GM12891 (cell line): ENCODE results near the gene SPATA7.

Source experiments
- POLR2A ChIP-seq: IDR thresholded peaks from 2 replicates; pipeline ENCODE4 v1.6.1; 2011; ENCODE audit warnings: low read depth, low read length, control low read depth
- TAF1 ChIP-seq: IDR thresholded peaks from 2 replicates; pipeline ENCODE4 v1.6.1; 2011; ENCODE audit warnings: low read depth, low read length, control low read depth

DNA sequence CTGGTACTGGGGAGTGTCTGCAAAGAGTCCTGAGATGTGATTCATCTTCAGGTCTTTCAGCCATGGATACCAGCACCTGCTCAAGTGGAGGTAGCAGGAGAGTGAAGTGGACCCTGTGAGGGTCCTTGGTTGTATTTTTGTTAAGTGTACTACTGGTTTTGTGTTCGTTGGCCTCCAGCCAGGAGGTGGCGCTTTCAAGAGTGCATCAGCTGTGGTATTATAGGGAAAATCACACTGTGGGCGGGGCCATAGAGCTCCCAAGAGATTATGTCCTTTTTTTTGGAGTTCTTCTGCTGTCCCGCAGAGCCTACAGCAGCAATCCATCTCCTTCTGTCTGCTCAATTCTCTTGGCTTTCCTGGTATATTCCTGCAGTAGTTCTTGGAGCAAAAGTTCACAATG is 66.8 kb downstream of the SPATA7 start:
- TF ChIP-seq POLR2A, result no peak
- TF ChIP-seq TAF1, result no peak
